Mammary epithelial cell (primary cell): ENCODE data around the gene HSPA12B.

Experiments used
- EZH2 ChIP-seq: IDR thresholded peaks from 2 replicates; pipeline ENCODE4 v1.6.1; 2012; ENCODE audit warnings: low read length, inconsistent platforms, borderline replicate concordance
- TF ChIP-seq, protein P1 (sequence below), 2 donors: IDR thresholded peaks in 1 of 2; conservative IDR thresholded peaks in 1 of 2; 2 replicates each; pipeline ENCODE4 v1.5.1; 2011 to 2012; ENCODE audit warnings: inconsistent platforms in 2 of 2, low read length in 2 of 2, mild to moderate bottlenecking in 2 of 2, control low read depth in 1 of 2, low read depth in 1 of 2; ENCODE audit not compliant: insufficient read depth in 1 of 2; ENCODE audit errors: extremely low read depth in 1 of 2

DNA sequence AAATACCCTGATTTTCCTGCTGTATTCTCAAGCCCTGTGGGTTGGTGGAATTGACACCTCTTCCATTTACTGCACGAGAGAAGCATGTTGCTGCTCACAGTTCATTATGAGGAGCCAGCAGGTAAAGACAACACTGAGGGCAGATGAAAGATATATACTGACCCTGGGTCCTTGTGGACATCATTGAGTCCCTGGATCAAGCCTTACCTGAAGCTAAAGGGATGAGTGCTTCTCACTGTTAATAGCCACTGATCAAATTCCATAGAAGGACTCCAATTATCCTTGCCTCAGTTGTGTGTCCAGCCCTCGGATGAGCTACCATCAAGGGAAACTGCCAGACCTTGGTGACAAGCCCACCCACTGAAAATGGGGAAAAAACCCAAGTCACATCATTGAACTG, 12.4 kb upstream of the HSPA12B start:
- TF ChIP-seq, protein P1, sequence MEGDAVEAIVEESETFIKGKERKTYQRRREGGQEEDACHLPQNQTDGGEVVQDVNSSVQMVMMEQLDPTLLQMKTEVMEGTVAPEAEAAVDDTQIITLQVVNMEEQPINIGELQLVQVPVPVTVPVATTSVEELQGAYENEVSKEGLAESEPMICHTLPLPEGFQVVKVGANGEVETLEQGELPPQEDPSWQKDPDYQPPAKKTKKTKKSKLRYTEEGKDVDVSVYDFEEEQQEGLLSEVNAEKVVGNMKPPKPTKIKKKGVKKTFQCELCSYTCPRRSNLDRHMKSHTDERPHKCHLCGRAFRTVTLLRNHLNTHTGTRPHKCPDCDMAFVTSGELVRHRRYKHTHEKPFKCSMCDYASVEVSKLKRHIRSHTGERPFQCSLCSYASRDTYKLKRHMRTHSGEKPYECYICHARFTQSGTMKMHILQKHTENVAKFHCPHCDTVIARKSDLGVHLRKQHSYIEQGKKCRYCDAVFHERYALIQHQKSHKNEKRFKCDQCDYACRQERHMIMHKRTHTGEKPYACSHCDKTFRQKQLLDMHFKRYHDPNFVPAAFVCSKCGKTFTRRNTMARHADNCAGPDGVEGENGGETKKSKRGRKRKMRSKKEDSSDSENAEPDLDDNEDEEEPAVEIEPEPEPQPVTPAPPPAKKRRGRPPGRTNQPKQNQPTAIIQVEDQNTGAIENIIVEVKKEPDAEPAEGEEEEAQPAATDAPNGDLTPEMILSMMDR (conservative IDR thresholded peaks at IDR 0.05 in 1 of 2, IDR thresholded peaks at IDR 0.05 in 1 of 2; ENCODE audit: extremely low read depth in 1 of 2, insufficient read depth in 1 of 2, low read depth in 1 of 2, low read length in 2 of 2) = no peak
- TF ChIP-seq EZH2 = no peak
